Measurements from ENCODE around the gene FAM168B. TPM values are rescaled to one million over a fixed set of nuclear protein-coding genes. Genes with fewer than 3 reads are reported as not detected.

Gene FAM168B
- total RNA-seq, 2 experiments from 2014 or later, result 62.8 to 66.6 TPM

DNA sequence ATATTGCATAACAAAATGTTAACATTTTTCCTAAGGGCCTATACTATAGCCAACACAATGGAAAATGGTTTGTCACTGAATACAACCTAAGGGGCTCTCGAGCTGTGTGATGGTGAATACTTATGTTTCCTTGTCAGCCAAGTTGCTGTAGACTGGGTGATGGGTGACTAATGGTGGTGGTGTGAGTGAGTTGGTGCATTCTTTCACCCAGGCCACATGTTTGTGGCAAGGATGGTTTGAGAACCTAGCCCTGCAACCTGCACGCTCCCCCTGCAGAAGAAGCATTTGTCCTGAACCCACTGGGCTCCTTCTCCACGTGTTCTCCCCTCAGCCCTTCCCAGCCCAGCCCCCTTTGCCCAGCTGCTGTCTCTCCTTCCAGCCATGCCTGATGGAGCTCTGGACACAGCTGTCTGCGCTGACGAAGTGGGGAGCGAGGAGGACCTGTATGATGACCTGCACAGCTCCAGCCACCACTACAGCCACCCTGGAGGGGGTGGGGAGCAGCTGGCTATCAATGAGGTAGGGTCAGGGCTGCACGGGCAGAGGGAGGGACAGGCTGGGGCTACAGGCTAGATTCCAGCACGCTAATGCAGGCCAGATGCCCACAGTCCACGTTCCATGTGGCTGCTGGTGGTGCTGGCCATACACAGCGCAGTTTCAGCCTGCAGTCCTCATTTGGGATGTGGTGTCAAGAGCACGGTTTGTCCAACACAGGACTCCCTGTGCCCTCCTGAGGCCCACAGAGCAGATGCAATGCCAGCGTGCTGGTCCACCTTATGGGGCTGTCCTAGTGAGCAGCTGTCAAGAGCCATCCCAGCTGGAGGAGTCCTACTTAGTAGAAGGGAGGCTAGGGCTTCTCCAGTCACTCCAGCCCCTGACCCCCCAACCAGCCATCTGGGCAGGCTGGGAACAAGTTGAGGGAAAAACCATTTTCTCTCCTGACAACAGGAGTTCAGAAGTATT is 65.4 kb downstream of the FAM168B start:
- no peaks in the 10 kb centered on the region for H3K9me3 Mint-ChIP-seq
- no peak overlapping the region for H3K4me3 Mint-ChIP-seq
- peaks cover 12% of the 10 kb centered on the region for H3K27me3 Mint-ChIP-seq
- H3K36me3 Mint-ChIP-seq (ENCODE audit: low read depth), result no peaks in the 10 kb centered on the region
- CTCF ChIA-PET, result no interaction called here
- POLR2A ChIA-PET, result no interaction called here
- intact Hi-C loops (cut with micrococcal nuclease), result no loop called here
- ATAC-seq, result no peak
- DNase-seq, result no peak
- no peaks in the 10 kb centered on the region for H3K4me1 Mint-ChIP-seq (ENCODE audit: low read depth)
- TF ChIP-seq, protein P1, sequence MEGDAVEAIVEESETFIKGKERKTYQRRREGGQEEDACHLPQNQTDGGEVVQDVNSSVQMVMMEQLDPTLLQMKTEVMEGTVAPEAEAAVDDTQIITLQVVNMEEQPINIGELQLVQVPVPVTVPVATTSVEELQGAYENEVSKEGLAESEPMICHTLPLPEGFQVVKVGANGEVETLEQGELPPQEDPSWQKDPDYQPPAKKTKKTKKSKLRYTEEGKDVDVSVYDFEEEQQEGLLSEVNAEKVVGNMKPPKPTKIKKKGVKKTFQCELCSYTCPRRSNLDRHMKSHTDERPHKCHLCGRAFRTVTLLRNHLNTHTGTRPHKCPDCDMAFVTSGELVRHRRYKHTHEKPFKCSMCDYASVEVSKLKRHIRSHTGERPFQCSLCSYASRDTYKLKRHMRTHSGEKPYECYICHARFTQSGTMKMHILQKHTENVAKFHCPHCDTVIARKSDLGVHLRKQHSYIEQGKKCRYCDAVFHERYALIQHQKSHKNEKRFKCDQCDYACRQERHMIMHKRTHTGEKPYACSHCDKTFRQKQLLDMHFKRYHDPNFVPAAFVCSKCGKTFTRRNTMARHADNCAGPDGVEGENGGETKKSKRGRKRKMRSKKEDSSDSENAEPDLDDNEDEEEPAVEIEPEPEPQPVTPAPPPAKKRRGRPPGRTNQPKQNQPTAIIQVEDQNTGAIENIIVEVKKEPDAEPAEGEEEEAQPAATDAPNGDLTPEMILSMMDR (IDR thresholded peaks at IDR 0.05), result no peak
- H3K27ac Mint-ChIP-seq, result no peak overlapping the region

DNA sequence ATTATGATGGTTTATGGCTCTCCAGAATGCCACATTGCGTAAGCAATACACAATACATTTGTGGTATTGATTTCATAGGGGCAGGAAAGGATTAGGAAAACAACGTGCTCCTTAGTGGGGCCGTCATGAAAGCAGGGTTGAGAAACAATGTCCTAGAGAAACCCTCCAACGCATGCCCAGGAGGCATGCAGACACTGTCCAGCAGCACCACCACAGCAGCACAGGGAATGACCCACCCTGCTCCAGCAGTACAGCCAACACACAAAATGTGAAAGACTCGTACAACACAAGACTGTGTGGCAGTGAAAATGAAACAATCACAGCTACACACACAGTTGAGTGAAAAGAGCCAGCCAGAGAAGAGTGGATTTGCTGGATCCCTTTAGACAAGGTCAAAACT is 66.3 kb downstream of the FAM168B start:
- ChIA-PET CTCF (no interaction called here), POLR2A (no interaction called here)
- Mint-ChIP-seq H3K27me3 (peaks cover 12% of the 10 kb centered on the region), H3K9me3 (no peaks in the 10 kb centered on the region), H3K4me3 (no peak overlapping the region), H3K4me1 (ENCODE audit: low read depth) (no peaks in the 10 kb centered on the region), H3K27ac (no peak overlapping the region), H3K36me3 (ENCODE audit: low read depth) (no peaks in the 10 kb centered on the region)
- ATAC-seq (no peak), DNase-seq (no peak)
- TF ChIP-seq, protein P1 (IDR thresholded peaks at IDR 0.05), result no peak
- intact Hi-C loops (cut with micrococcal nuclease), result no loop called here

DNA sequence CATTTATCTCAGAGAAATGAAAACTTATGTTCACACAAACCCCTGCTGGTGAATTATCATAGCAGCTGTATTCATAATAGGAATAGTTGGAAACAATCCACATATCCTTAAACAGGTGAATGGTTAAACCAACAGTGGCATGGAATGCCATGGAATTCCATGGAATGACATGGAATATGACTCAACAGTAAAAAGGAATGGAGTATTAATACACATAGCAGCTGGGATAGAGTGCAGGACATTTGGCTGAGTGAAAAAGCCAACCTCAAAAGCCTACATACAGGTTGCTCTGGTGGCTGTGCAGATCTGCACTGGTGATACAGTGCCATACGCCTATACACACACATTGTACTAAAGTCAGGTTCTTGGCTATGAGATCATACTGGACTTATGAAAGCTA is 69.5 kb downstream of the FAM168B start:
- TF ChIP-seq, protein P1 (IDR thresholded peaks at IDR 0.05), result no peak
- Mint-ChIP-seq H3K27me3 (peaks cover 16% of the 10 kb centered on the region), H3K9me3 (no peaks in the 10 kb centered on the region), H3K4me3 (no peak overlapping the region), H3K4me1 (ENCODE audit: low read depth) (no peaks in the 10 kb centered on the region), H3K27ac (no peak overlapping the region), H3K36me3 (ENCODE audit: low read depth) (no peaks in the 10 kb centered on the region)
- ChIA-PET POLR2A (no interaction called here), CTCF (no interaction called here)
- intact Hi-C loops (cut with micrococcal nuclease), result no loop called here
- ATAC-seq (no peak), DNase-seq (no peak)

DNA sequence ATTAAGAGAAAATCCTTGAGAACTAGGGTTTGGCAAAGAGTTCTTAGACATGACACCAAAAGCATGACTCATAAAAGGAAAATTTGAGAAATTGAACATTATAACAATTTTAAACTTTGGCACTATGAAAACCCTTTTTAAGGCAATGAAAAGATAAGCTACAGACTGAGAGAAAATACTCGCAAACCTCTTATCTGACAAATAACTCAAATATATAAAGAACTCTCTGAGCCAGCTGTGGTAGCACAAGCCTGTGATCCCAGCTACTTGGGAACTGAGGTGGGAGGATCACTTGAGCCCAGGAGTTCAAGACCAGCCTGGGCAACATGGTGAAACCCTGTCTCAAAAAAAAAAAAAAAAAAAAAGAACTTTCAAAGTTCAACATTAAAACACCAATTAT is 70.5 kb downstream of the FAM168B start:
- Mint-ChIP-seq H3K4me1 (ENCODE audit: low read depth) (no peaks in the 10 kb centered on the region), H3K27ac (no peak overlapping the region), H3K27me3 (peaks cover 16% of the 10 kb centered on the region), H3K36me3 (ENCODE audit: low read depth) (no peaks in the 10 kb centered on the region), H3K9me3 (no peaks in the 10 kb centered on the region), H3K4me3 (no peak overlapping the region)
- DNase-seq (no peak), ATAC-seq (no peak)
- POLR2A ChIA-PET, result no interaction called here
- CTCF ChIA-PET, result no interaction called here
- TF ChIP-seq, protein P1 (IDR thresholded peaks at IDR 0.05), result no peak
- intact Hi-C loops (cut with micrococcal nuclease), result no loop called here

All from activated CD8-positive, alpha-beta T cell treated with anti-CD3 and anti-CD28 coated beads for 36 hours (primary cell).